ENCODE results near the gene KTN1. TPM values are rescaled to one million over a fixed set of nuclear protein-coding genes. Genes with fewer than 3 reads are reported as not detected.
A peak's percentile ranks its signal among the peaks of the same experiment; 100 is the strongest.

Gene KTN1
- 197 and 217 TPM in 2 replicates for total RNA-seq (2014; rRNA removed; shearing (Covaris generic); ENCODE audit: low replicate concordance)

- peak; percentile 74 for DNase-seq (ENCODE audit: low read depth)
- in situ Hi-C loops (cut with HindIII; ENCODE audit: low pct_unique_long_range_greater_than_20kb, low sequenced_read_pairs) = no loop called here
Measured at GRCh38 chr14:55579724-55580469, at the start of gene KTN1. Gene KTN1 (plus strand): TSS chr14:55580207. CDS start chr14:55612049, 31,842 bp downstream.

- no peak for DNase-seq (ENCODE audit: low read depth)
- in situ Hi-C loops (cut with HindIII; ENCODE audit: low pct_unique_long_range_greater_than_20kb, low sequenced_read_pairs) = no loop called here
Measured at GRCh38 chr14:55530464-55530863, 49.5 kb upstream of the KTN1 start.

GRCh38 chr14:55532645-55533344, 47.2 kb upstream of the KTN1 start:
- in situ Hi-C loops (cut with HindIII; ENCODE audit: low pct_unique_long_range_greater_than_20kb, low sequenced_read_pairs) = no loop called here
- DNase-seq (ENCODE audit: low read depth) = no peak

- DNase-seq (ENCODE audit: low read depth) = no peak
- in situ Hi-C loops (cut with HindIII; ENCODE audit: low pct_unique_long_range_greater_than_20kb, low sequenced_read_pairs) = no loop called here
Measured at GRCh38 chr14:55533960-55534359, 46.0 kb upstream of the KTN1 start.

GRCh38 chr14:55535516-55536203, 44.3 kb upstream of the KTN1 start:
- DNase-seq (ENCODE audit: low read depth) = peak; percentile 35
- in situ Hi-C loops (cut with HindIII; ENCODE audit: low pct_unique_long_range_greater_than_20kb, low sequenced_read_pairs) = no loop called here

- in situ Hi-C loops (cut with HindIII; ENCODE audit: low pct_unique_long_range_greater_than_20kb, low sequenced_read_pairs) = no loop called here
- no peak for DNase-seq (ENCODE audit: low read depth)
Measured at GRCh38 chr14:55536204-55536708, 43.8 kb upstream of the KTN1 start.

GRCh38 chr14:55537782-55538181, 42.2 kb upstream of the KTN1 start:
- no peak for DNase-seq (ENCODE audit: low read depth)
- in situ Hi-C loops (cut with HindIII; ENCODE audit: low pct_unique_long_range_greater_than_20kb, low sequenced_read_pairs) = no loop called here

- DNase-seq (ENCODE audit: low read depth) = no peak
- in situ Hi-C loops (cut with HindIII; ENCODE audit: low pct_unique_long_range_greater_than_20kb, low sequenced_read_pairs) = no loop called here
Measured at GRCh38 chr14:55539975-55540374, 40.0 kb upstream of the KTN1 start.

GRCh38 chr14:55540847-55541773, 38.9 kb upstream of the KTN1 start:
- no peak for DNase-seq (ENCODE audit: low read depth)
- in situ Hi-C loops (cut with HindIII; ENCODE audit: low pct_unique_long_range_greater_than_20kb, low sequenced_read_pairs) = no loop called here

- no peak for DNase-seq (ENCODE audit: low read depth)
- in situ Hi-C loops (cut with HindIII; ENCODE audit: low pct_unique_long_range_greater_than_20kb, low sequenced_read_pairs) = no loop called here
Measured at GRCh38 chr14:55545779-55546178, 34.2 kb upstream of the KTN1 start.

GRCh38 chr14:55546212-55546874, 33.7 kb upstream of the KTN1 start:
- in situ Hi-C loops (cut with HindIII; ENCODE audit: low pct_unique_long_range_greater_than_20kb, low sequenced_read_pairs) = no loop called here
- DNase-seq (ENCODE audit: low read depth) = no peak

- in situ Hi-C loops (cut with HindIII; ENCODE audit: low pct_unique_long_range_greater_than_20kb, low sequenced_read_pairs) = no loop called here
Measured at GRCh38 chr14:55547650-55548315, 32.2 kb upstream of the KTN1 start.

GRCh38 chr14:55553791-55554190, 26.2 kb upstream of the KTN1 start:
- in situ Hi-C loops (cut with HindIII; ENCODE audit: low pct_unique_long_range_greater_than_20kb, low sequenced_read_pairs) = no loop called here
- DNase-seq (ENCODE audit: low read depth) = no peak

More at GRCh38 chr14:55547650-55548315, 32.2 kb upstream of the KTN1 start:
- no peak for DNase-seq (ENCODE audit: low read depth)

- in situ Hi-C loops (cut with HindIII; ENCODE audit: low pct_unique_long_range_greater_than_20kb, low sequenced_read_pairs) = no loop called here
Measured at GRCh38 chr14:55556929-55557623, 22.9 kb upstream of the KTN1 start.

GRCh38 chr14:55562135-55562534, 17.9 kb upstream of the KTN1 start:
- no peak for DNase-seq (ENCODE audit: low read depth)
- in situ Hi-C loops (cut with HindIII; ENCODE audit: low pct_unique_long_range_greater_than_20kb, low sequenced_read_pairs) = no loop called here

More at GRCh38 chr14:55556929-55557623, 22.9 kb upstream of the KTN1 start:
- DNase-seq (ENCODE audit: low read depth) = peak; percentile 98

- in situ Hi-C loops (cut with HindIII; ENCODE audit: low pct_unique_long_range_greater_than_20kb, low sequenced_read_pairs) = no loop called here
Measured at GRCh38 chr14:55568618-55569017, 11.4 kb upstream of the KTN1 start.

More at GRCh38 chr14:55568618-55569017, 11.4 kb upstream of the KTN1 start:
- DNase-seq (ENCODE audit: low read depth) = no peak

All from Caki2 (cell line).